HG02678 (cell line): ENCODE measurements around the gene ZFYVE16.
A peak's percentile ranks its signal among the peaks of the same experiment; 100 is the strongest.
"Not testable (repeated sequence)": the region's sequence is repeated elsewhere in the genome, so short reads cannot be mapped to it uniquely, and the experiment has no call there.

Experiments
- ATAC-seq: cut with Tn5 transposase; IDR thresholded peaks from one replicate; pipeline ENCODE4 v1.9.1; 2021; ENCODE audit warnings: mild to moderate bottlenecking, moderate library complexity; ENCODE audit not compliant: unreplicated experiment

ZFYVE16 gene

DNA sequence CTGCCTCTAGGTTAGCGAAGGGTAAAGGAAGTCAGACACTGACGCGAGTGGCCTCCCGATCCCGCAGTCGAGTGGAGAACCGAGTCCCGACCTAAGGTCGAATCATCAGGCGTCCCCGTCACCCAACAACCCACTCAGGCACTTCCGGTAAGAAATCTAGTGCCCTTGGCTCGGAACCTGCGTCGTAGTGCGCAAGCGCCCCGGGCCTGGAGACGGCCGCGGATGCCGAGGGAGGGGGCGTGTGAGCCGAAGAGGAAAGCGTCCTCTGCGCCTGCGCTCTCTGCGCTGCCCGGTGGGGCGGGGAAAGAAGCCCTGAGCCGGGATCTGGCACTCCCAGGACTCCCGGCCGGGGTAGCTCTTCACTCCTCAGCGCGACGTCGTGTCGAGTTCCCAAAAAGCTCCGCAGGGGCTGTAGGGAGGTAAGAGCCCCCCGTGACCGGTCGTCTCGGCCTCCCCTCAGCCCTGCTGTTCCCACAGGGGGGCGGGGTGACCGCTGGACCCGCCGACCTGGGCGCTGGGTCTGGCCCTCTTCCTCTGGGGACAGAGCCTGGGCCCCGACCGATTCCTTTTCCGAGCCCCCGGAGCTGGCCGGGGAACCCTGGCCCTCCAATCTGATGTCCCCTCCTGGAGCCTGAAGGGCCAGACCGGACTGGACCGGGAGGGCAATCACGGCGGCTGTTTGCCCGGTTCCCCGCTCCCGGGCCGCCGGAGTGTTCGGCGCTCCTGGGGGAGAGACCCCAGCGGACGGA is at the start of gene ZFYVE16:
ZFYVE16 (plus strand) TSS at position 330 of the 749 bp plus-strand sequence. CDS start 26,084 bp downstream, outside the sequence.
- ATAC-seq, result peak; percentile 89

- ATAC-seq, result no peak
These were observed 46.9 kb upstream of the ZFYVE16 start for GRCh38 chr5:80360914-80361444.

GRCh38 chr5:80364892-80365291 is 43.0 kb upstream of the ZFYVE16 start:
- ATAC-seq, result no peak

- no peak for ATAC-seq
These were observed 39.0 kb upstream of the ZFYVE16 start for GRCh38 chr5:80368661-80369480.

GRCh38 chr5:80369521-80369920 is 38.3 kb upstream of the ZFYVE16 start:
- no peak for ATAC-seq

DNA sequence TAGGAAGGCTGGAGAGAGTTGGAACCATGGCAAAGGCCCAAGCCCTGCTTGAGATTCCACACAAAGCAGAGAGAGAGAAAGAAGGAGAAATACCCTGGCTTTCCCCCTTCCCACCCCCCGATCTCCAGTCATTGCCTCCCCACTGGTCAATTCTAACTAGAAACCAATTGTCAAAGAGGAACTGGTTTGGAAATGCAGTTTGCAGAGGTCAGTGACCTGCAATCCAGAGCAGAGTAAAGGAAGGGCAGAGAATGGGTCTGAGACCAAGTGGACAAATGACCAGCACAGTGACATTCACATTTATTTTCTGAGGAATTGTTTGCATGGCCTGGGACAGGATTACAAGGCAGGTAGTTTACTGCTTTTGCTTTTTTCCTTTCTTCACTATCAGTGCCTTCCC is 37.5 kb upstream of the ZFYVE16 start:
- ATAC-seq, result no peak

GRCh38 chr5:80372780-80373179 is 35.1 kb upstream of the ZFYVE16 start:
- no peak for ATAC-seq

DNA sequence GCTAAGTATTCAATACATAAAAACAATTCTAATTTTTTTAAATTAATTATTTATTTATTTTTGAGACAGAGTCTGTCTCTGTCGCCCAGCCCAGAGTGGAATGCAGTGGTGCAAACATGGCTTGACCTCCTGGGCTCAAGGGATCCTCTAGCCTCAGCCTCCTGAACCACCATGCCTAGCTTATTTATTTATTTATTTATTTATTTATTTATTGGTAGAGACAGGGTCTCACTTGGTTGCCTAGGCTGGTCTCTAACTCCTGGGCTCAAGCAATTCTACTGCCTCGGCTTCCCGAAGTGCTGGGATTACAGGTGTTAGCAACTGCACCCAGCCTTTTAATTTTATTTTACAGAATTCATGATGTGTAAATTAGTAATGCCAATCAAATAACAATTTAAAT is 33.7 kb upstream of the ZFYVE16 start:
- ATAC-seq, result no peak

GRCh38 chr5:80376557-80376956 is 31.3 kb upstream of the ZFYVE16 start:
- ATAC-seq, result no peak

DNA sequence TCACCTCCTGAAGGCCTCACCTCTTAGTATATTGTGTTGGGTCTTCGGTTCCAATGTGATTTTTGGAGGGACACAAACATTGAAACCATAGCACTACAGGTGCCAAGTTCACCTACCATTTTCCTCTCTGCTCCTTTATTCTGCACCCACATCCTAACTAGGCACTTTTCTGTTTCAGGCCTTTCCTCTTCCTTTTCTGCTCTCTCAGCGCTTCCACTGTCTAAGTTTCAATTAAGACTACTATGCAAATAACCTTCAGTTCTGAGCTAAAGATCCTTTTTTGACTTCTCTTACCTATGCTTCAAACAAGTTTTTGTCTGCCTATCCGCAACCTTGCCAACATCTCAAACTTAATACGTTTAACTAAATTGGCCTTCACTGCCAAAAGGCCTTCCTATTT is 25.4 kb upstream of the ZFYVE16 start:
- no peak for ATAC-seq

DNA sequence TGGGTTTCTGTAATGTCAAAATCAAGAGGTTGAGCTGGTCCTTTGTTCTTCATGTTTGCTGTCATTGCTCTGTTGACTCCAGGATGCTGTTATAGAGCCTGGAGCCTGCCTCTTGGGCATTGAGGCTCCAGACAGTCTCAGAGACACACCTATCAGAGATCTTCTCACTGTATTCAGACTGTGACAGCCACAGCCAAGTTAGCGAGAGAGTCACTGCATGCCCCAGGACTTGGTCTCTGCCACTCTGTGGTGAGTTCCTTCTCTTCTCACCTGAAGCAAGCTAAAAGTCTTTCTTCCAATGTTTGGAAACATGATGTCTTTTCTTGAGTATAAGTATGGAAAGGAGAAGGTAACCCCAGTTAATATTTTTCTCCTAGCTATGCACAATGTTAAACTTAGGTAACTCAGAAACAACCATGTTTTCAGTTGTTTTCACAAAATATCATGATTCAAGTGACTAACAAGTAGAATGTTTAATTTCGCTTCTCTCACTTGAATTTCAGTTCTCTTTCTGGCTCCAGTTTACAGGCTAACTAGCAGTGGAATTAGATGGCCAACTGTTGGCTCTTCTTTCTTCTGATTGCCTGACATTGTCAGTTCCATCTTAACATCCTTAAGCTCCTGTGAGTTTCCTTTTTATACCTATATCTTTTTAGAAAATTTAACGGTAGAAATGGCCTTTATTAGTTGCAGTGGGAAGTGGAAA is 20.6 kb upstream of the ZFYVE16 start:
- no peak for ATAC-seq

DNA sequence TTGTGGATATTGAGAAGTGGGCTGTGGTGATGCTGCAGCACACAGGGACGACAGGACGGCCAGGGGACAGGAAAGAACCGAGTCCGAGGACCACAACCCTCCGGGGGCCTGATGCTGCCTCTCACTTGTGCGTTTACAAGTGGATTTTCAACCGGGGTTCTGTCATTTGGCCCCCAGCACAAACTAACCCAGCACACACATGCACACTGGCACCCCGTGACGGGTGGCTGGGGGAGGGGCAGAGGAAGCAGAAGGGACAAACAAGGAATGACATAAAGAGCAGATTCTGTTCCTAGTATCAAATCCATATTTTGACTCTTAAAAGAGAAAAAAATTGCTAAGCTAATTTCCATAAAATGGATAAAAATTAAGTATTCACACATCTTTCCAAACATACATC is 18.3 kb upstream of the ZFYVE16 start:
- ATAC-seq, result no peak

- not testable (repeated sequence) for ATAC-seq
These were observed 17.5 kb upstream of the ZFYVE16 start for GRCh38 chr5:80390413-80390812.

GRCh38 chr5:80391267-80391666 is 16.6 kb upstream of the ZFYVE16 start:
- not testable (repeated sequence) for ATAC-seq

GRCh38 chr5:80399526-80400239 is 8.2 kb upstream of the ZFYVE16 start:
- ATAC-seq, result peak; percentile 72

DNA sequence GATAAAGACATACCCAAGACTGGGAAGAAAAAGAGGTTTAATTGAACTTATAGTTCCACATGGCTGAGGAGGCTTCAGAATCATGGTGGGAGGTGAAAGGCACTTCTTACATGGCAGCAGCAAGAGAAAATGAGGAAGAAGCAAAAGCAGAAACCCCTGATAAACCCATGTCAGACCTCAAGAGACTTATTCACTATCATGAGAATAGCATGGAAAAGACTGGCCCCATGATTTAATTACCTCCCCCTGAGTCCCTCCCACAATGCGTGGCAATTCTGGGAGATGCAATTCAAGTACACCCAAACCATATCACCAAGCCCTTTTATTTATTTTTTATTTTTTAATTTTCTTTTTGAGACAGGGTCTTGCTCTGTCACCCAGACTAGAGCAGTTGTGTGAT is 7.5 kb upstream of the ZFYVE16 start:
- ATAC-seq, result not testable (repeated sequence)

DNA sequence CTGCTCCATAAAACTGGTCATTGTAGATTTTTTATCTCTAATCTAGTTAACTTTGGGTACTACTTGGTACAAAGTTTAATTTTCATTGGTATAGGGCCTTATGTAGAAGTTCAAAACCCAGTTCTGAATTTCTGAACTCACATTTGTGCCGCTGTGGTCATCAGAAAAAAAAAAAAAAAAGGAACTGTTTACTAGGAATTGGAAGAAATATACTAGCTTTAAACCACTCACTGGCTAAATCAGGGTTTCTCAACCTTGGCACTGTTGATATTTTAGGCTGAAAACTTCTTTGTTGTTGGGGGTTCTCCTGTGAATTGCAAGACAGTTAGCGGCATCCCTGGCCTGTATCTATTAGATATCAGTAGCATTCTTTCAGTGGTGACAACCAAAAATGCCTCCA is 4.1 kb upstream of the ZFYVE16 start:
- no peak for ATAC-seq

DNA sequence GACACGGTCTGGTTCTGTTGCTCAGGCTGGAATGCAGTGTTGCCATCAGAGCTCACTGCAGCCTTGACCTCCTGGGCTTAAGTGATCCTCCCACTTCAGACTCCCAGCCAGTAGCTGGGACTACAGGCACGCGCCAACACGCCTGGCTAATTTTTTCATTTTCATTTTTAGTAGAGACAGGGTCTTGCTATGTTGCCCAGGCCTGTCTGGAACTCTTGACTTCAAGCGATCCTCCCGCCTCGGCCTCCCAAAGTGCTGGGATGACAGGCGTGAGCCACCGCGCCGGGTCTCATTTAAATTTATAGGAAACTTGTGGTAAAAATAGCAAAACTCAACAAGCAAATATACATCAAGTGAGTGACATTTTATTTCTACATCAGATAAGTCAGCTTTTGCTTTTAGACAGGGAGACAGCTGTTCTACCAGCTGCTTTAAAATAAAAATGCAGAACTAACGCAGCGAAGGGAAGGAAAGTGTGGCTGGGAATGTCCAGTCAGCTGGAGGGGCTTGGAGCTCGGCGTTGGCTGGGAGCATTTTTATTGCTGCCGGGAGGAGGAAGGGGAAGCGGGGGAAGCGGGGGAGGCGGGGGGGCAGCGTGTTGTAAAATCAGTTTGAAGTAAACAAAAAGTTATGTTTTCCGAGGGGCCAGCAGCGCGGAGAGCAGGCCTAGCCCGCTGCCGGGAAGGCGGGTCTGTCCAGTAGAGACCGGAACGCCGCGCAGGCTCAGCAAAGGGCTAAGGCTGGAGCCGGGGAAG is 707 bp upstream of the ZFYVE16 start:
- ATAC-seq, result no peak

- ATAC-seq, result peak; percentile 46
These were observed 861 bp downstream of the ZFYVE16 start for GRCh38 chr5:80408484-80409366.
